Lower leg skin (tissue), 3 donors: ENCODE results near the gene PRSS48.

Source experiments
- CTCF ChIP-seq, 3 donors: fragments of 450-650 bp; IDR thresholded peaks; one replicate each; pipeline ENCODE4 v1.5.1; 2016; ENCODE audit warnings: antibody characterized with exemption in 3 of 3, mild to moderate bottlenecking in 3 of 3, moderate library complexity in 2 of 3
- POLR2A ChIP-seq, 2 donors: fragments of 450-650 bp; IDR thresholded peaks; one replicate each; pipeline ENCODE4 v1.6.1; 2016 to 2017; ENCODE audit warnings: antibody characterized with exemption in 2 of 2, mild to moderate bottlenecking in 1 of 2, moderate library complexity in 1 of 2

- no peak for TF ChIP-seq CTCF (IDR thresholded peaks at IDR 0.05)
- TF ChIP-seq POLR2A (IDR thresholded peaks at IDR 0.05) = no peak
Observed at GRCh38 chr4:151239608-151240007, 37.4 kb upstream of the PRSS48 start.
